LNCAP (cell line): ENCODE measurements around the gene STX18.

ENCODE experiments used
- CTCF ChIP-seq: fragments of 450-650 bp; IDR thresholded peaks from 2 replicates; pipeline ENCODE4 v1.5.1; 2017; ENCODE audit warnings: mild to moderate bottlenecking

STX18 gene

GRCh38 chr4:4499438-4500123 lies 42.3 kb downstream of the STX18 start:
- no peak for TF ChIP-seq CTCF

DNA sequence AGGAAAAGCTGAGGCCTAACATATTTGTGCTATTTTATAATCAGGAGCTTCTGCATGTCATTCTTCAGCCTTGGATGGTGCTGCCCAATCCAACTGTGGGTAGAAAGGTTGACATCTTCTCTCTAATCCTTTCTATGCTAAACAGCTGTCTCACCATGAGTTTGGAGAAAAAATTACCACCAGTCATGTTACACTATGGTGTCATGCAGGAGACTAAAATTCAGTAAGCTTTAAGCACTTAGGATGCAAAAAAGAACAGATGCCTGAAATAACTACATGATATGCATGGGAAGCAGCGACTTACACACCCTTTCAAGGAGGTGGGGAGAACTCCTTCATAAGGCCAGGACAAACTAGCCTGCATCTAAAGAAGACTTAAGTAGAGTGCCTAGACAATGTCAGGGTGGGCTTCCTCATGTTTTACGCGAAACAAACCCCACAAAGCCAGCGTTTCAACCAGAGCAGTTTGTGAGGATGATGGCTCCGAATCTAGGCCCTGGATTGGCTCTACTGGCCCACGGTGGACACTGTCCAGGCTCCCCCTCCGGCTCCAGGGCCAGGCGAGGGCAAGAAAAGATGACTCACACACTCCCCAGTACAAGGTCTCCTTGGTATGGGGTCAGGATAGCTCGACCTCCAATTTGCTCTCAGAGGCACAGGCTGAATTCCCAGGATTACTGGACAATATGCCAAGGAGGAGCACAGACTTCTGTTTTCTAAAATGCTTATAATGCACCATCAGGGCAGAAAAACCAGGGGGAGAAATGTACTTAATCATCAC lies 45.1 kb downstream of the STX18 start:
- TF ChIP-seq CTCF = no peak

DNA sequence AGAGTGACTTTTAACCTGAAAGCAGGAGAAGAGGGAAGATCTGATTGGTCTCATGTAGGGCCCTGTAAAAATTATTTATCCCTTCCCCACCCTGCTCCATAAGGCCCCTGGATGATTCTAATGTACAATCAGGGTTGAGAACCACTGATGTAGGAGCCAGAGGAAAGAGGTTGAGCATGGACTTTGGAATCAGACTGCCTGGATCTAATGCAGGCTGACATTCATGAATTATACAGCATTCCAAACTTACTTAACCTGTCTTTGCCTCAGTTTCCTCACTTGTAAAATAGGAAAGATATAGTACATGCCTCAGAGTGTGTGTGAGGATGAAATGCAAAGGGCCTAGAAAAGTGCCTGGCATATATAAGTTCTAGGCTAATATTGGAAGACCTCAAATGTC lies 47.0 kb downstream of the STX18 start:
- no peak for TF ChIP-seq CTCF

- no peak for TF ChIP-seq CTCF
These were observed 49.5 kb downstream of the STX18 start for GRCh38 chr4:4492161-4492847.

DNA sequence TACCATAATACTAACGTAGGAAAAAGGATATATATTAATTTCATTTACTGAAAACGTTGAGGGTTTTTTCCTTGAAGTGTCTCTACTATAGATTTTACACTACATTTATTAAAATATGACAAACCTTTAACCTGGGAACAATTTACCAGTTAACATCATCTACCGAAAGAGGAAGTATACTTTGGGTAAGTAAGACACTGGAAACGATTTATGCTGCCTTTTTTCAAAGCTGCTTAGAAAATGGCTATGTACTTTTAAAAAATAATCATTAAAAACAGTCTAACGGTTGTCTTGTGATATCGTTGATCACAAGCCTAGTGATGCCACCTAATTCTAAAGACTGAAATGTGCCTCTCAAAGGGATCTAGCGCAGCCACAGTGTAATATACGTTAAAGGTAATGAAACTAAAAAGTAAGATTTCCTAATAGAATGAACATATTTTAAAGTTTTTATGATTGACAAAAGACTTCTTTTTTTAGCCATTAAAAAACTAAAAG lies 50.4 kb downstream of the STX18 start:
- no peak for TF ChIP-seq CTCF

DNA sequence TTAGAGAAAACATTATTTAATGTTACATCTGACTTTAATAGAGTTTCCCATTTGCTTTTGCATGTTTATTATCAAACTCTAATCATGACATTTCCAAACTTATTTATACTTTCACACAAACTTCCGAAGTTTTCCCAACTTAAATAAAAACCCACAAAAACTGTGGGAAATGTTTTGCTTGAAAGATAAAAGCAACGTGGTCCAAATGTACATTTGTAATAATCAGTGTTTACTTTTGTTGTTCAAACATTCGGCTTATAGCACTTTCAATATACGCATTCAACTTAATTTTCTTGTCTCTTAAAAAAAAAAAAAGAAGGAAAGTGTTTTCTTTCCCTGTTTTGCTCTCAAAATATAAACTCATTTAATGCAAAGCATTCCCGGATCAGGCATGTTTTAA lies 51.0 kb downstream of the STX18 start:
- TF ChIP-seq CTCF = no peak

GRCh38 chr4:4490041-4490440 lies 51.8 kb downstream of the STX18 start:
- no peak for TF ChIP-seq CTCF
